HG03354 (cell line): ENCODE results near the gene JHY.

Source experiments
- ATAC-seq: cut with Tn5 transposase; IDR thresholded peaks from one replicate; pipeline ENCODE4 v1.9.1; 2021; ENCODE audit warnings: mild to moderate bottlenecking; ENCODE audit not compliant: unreplicated experiment, poor library complexity, severe bottlenecking

The JHY gene

DNA sequence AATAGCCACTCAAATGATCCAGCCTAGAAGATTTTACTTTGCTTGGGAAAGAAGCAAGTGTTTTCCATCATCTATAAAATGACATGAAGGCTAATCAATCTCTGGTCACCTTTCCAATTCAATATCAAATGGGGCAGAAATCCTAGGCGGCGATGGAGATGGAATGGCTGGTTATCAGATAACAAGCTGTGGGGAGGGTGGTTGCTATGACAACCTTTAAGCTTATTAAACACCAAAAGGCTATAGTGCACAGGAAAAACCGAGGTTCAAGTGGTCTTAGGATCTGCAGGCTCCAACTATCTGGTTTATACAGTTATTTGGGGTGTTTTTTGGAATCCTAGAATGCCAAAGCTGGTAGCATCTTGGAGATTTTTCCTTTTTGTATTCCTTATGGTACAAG, 113.0 kb downstream of the JHY start:
- ATAC-seq = no peak

DNA sequence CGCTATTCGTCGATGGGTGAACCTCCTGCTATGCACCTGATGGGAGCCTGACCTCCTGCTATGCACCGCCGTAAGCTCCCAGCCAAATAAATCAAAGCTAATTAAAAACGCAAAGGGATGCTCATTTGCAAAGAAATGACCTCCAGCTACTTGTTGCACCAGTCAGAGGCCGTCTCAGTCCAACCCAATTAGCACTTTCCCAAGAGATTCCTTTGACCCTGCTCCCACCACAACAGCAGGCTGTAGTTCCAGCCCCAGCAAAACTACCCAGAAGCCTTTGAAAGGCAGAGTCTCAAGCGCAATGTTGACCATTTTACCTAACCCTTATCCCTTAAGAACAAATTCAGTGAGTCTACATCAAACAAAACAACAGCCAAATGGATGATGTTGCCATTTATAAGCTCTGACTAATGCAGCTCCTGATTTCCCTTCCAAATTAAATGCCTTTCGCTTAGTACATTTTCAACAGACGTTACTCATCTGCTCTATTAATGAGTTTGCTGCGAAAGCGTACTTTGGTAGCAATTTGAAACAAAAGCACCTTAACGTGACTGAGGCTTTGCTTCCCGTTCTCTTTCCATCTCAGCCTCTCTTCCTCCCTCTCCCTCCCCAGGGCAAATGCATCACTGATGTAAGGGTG, 116.3 kb downstream of the JHY start:
- no peak for ATAC-seq

DNA sequence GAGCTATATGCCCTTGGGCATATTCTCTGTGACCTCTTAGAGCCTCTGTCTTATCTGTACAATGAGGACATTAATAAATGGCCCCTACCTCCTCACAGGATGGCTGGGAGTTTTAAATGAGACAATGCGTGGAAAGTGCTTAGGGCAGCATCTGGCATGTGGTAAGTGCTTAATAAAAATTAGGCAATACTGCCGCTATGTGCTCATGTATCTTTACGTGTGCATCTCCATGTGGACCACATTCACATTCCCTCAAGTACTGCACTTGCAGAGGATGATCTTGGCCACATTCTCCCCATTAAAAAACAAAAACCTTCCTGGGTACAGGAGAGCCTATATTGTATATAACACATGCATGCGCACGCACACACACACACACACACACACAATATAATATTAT, 118.2 kb downstream of the JHY start:
- no peak for ATAC-seq

DNA sequence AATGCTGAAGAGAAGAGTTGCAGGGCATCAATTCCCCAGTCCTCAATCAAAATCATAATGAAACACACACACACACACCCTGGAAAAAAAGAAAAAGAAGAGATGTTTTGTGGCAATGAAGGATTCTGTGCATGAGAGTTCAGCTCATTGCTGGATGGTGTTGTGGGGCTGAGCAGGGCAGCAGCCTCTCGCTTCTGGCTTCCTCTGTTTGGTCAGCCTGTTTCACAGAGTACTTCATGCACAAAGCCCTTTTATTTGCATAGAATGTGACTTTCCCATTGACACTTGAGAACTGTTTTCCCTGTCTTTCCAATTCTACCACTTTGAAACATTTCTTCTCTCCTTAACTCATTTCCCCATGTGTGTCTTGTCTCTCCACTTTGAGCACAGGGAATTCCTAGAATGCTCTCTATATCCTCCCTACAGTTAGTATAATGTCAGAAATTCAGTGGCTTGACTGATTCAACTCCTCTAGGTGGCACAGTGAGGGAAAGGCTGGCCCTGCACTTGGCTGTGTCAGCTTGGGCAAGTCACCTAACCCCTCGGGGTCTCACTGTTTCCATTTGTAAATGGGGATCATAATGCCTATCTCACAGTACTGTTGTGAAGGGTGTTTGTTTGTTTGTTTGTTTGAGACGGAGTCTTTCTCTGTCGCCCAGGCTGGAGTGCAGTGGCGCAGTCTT, 124.4 kb downstream of the JHY start:
- no peak for ATAC-seq
